HG02885 (cell line): ENCODE results near the gene SPNS2.

Experiments
- ATAC-seq: cut with Tn5 transposase; IDR thresholded peaks from one replicate; pipeline ENCODE4 v1.9.1; 2021; ENCODE audit warnings: mild to moderate bottlenecking; ENCODE audit not compliant: unreplicated experiment, poor library complexity

Gene SPNS2

GRCh38 chr17:4535667-4536258 lies 37.1 kb downstream of the SPNS2 start:
- ATAC-seq: no peak

- ATAC-seq: no peak
Measured at GRCh38 chr17:4536259-4536741, 37.6 kb downstream of the SPNS2 start.

- ATAC-seq: no peak
Measured at GRCh38 chr17:4536742-4537411, 38.2 kb downstream of the SPNS2 start.

- ATAC-seq: no peak
Measured at GRCh38 chr17:4537451-4538235, 39.0 kb downstream of the SPNS2 start.

- ATAC-seq: no peak
Measured at GRCh38 chr17:4538236-4539002, 39.7 kb downstream of the SPNS2 start.

GRCh38 chr17:4539025-4539424 lies 40.3 kb downstream of the SPNS2 start:
- no peak for ATAC-seq

GRCh38 chr17:4539576-4540223 lies 41.0 kb downstream of the SPNS2 start:
- no peak for ATAC-seq

- ATAC-seq: no peak
Measured at GRCh38 chr17:4540224-4540651, 41.6 kb downstream of the SPNS2 start.

GRCh38 chr17:4540687-4541327 lies 42.1 kb downstream of the SPNS2 start:
- ATAC-seq: no peak

GRCh38 chr17:4541328-4542002 lies 42.8 kb downstream of the SPNS2 start:
- no peak for ATAC-seq

GRCh38 chr17:4542003-4542725 lies 43.5 kb downstream of the SPNS2 start:
- ATAC-seq: no peak

GRCh38 chr17:4542726-4543191 lies 44.1 kb downstream of the SPNS2 start:
- no peak for ATAC-seq

GRCh38 chr17:4543557-4544026 lies 44.9 kb downstream of the SPNS2 start:
- no peak for ATAC-seq

- ATAC-seq: no peak
Measured at GRCh38 chr17:4544135-4544950, 45.7 kb downstream of the SPNS2 start.

- ATAC-seq: no peak
Measured at GRCh38 chr17:4544951-4545216, 46.2 kb downstream of the SPNS2 start.

GRCh38 chr17:4545217-4545951 lies 46.7 kb downstream of the SPNS2 start:
- ATAC-seq: no peak
